Ecto neural progenitor cell (in vitro differentiated cells): Measurements from ENCODE around the gene MAPKAPK2.

Experiments
- DNase-seq: peaks from one replicate; pipeline ENCODE4 v3.0.0-alpha.2; 2018; ENCODE audit warnings: low spot score

MAPKAPK2 gene

DNA sequence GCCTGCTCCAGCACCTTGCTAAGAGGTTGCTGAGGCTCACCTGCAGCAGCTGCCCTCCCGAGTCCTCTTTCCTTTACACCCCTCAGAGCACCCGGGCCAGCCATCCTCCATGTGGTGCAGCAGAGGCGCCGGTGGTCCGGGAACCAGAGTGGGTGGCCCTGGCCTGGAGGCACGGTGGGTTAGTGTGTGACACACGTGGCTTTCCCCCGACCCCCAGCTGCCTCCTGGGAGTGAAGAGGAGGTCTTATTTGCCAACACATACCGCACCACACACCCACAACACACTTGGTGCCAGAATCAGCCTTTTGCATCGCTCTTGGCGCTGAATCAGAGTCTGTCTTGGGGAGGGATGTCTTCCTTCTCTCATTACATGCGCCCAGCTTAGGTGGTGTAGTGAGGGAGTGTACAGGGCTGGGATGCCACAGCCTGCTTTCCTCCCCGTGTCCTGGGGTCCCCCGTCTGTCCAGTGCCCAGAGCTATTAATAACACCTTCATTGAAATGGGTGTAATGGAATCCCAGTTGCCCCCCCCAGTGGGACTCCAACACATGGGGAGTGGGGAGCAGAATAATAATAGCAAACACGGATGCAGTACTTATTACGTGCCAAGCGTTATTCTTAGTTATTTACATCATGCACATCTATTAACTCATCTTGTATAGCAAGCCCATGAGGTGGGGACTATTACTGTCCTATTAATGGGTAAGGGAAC lies 38.2 kb downstream of the MAPKAPK2 start:
- no peak for DNase-seq

DNA sequence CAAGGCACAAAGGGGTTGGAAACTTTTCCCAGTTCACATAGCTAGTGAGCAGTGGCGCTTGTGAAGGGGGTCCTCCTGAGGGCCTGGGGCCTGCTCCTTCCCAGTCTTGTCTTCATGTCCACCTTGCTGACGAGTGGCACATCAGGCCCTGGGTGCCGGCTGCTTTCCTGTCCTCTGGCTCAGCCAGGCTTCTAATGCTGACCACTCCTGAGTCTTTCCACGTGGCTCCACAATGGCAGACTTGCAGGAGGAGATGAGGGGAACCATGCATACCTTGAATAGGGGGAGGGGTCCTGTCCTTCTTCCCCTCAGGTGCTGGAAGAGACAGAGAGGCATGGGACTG lies 38.7 kb downstream of the MAPKAPK2 start:
- no peak for DNase-seq

DNA sequence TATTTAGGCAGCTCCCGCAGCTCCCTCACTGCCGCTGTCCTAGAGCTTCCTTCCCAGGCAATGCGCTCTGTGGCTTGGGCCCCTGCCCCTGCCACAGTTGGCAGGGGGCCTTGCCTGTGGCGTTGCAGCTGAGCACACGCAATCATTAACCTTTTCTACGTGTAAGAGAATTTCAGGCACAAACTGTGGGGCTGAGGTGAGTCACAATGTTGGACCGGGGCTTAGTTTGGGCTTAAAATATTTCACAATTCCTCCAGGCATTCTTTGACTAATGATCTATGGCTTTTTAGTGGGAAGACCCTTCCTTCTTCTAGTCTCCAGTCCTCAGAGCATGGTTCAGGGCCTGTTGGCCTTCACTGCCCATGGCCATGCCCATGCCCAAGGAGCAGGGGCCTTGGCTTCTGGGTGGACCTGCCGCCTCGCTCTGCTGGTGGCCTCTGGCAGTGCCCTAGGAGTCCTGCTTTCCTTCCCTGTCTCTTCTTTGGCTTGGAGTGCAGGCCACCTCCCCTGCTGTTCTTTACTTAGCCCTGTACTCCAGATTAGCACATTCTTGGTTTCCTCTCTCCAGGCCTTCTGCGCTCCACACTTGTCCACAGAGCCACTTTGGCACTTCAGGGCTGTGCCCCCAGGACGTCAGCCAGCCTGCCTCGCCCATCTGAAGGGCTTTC lies 39.2 kb downstream of the MAPKAPK2 start:
- no peak for DNase-seq

DNA sequence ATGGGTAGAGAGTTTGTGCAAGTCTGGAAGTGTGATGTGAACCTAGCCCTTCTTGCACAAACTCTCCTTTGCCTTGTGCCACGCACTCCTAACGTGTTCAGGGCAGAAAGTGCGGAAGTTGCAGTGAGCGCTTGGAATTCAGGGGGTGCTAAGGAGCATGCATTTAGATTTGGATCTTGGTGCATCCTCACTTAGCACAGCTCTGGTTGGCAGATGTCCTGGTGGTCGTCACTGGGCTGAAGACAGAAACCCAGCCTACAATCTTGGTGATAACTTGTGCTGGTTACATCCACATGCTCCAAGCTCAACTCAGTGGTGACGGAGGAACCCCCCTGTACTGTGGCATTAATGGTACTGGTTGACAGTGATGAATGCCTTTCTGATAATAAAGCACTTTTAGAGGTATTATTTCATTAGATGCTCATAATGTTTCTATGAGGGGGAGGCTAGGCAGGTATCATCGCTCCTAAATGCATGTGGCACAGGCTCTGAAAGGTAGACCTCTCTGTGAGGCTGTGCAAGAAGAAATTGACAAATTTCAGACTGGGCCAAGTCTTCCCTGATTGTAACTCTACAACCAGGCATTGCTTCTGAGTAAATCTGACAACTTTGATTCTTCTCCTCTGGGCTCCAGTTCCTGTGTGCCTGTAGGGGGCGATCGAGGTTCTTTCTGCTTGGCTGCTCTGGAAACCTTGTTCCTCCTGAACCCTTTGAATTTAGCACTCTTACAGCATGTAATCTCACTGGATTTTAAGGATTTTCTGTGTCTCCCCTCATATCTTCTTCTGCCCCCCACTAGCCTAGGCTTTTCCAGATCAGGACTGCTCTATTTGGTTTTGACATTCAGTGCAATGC lies 40.6 kb downstream of the MAPKAPK2 start:
- no peak for DNase-seq

DNA sequence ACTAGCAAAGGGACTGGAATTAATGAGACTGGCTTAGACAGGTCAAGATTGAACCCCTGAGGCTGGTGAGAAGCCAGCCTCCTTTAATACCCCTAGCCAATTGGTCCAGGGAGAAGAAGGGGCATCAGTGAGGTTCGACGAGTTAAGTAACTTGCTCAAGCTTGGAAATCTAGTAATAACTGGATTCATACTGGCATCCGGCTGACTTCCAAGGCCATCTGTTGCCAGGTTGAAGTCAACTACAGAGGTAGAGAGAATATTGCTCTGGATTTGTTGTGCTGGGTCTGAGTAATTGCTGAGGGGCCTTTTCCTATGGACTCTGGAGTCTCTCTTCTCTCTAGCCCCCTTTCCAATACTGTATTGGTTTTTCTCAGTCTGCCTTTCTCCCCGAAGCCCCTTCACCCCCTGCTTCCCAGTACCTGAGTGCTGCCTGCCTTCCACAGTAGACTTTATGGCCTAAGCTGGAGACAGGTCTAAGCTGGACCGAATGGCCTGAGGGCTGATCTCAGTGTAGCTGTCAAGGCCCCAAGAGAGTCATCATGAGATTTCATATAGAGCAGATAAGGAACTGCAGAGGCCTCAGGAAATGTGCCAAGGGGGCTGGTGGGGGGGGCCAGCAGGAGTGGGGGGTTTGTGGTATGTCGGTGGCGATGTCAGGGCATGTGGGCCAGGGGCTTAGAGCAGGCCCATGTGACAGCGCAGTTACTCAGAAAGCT lies 43.4 kb downstream of the MAPKAPK2 start:
- DNase-seq = no peak

DNA sequence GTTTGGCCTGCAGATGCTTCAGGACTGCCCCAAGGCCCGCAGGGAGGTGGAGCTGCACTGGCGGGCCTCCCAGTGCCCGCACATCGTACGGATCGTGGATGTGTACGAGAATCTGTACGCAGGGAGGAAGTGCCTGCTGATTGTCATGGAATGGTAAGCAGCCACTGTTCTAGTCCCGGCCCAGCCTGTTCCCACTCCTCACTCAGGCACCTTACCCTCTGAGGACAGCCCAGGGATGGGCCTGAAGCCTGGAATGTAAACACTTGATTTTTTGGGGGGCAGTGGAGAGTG lies 43.9 kb downstream of the MAPKAPK2 start:
- DNase-seq = no peak

DNA sequence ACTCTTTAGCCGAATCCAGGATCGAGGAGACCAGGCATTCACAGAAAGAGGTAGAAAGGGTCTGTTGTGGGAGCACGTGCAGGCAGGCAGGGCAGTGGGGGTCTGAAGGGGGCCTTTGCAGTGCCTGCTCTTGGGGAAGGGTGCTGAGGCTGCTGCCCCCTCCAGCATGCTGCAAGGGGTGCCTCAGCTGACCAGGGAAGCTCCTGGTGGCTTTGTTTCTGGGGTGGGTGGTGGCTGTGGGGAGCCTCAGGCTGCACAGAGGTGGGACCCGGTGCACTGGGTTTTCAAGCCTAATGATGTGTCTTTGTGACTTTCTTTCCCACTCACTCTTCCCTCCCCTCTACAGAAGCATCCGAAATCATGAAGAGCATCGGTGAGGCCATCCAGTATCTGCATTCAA lies 44.3 kb downstream of the MAPKAPK2 start:
- no peak for DNase-seq

DNA sequence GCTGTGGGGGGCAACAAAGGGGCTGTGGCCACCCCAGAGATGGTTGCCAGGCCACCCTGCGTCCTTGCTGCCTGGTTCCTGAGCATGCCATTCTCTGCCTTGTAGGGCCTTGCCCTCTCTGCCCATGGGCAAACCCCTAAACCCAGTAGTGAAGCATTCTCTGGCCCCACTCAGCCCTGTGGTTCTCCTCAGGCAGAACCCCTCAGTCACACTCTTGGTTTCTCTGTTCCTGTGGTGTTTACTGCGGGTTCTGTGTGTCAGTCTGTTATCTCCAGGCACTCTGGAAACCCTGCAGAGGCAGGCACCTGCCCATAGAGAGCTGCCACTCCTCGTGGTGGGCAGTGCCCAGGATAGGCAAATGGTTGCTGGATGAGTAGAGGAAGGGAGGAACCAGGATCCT lies 44.8 kb downstream of the MAPKAPK2 start:
- no peak for DNase-seq

DNA sequence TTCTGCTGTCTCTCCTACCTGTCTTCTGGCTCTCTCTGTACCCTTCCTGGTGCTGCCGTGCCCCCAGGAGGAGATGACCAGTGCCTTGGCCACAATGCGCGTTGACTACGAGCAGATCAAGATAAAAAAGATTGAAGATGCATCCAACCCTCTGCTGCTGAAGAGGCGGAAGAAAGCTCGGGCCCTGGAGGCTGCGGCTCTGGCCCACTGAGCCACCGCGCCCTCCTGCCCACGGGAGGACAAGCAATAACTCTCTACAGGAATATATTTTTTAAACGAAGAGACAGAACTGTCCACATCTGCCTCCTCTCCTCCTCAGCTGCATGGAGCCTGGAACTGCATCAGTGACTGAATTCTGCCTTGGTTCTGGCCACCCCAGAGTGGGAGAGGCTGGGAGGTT lies 47.8 kb downstream of the MAPKAPK2 start:
- DNase-seq = no peak

DNA sequence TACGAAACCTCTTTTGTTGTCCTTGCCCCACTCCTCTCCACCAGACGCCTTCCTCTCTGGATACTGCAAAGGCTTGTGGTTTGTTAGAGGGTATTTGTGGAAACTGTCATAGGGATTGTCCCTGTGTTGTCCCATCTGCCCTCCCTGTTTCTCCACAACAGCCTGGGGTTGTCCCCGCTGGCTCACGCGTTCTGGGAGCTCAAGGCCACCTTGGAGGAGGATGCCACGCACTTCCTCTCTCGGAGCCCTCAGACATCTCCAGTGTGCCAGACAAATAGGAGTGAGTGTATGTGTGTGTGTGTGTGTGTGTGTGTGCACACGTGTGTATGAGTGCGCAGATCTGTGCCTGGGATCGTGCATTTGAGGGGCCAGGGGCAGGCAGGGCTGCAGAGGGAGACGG lies 48.3 kb downstream of the MAPKAPK2 start:
- DNase-seq = no peak

DNA sequence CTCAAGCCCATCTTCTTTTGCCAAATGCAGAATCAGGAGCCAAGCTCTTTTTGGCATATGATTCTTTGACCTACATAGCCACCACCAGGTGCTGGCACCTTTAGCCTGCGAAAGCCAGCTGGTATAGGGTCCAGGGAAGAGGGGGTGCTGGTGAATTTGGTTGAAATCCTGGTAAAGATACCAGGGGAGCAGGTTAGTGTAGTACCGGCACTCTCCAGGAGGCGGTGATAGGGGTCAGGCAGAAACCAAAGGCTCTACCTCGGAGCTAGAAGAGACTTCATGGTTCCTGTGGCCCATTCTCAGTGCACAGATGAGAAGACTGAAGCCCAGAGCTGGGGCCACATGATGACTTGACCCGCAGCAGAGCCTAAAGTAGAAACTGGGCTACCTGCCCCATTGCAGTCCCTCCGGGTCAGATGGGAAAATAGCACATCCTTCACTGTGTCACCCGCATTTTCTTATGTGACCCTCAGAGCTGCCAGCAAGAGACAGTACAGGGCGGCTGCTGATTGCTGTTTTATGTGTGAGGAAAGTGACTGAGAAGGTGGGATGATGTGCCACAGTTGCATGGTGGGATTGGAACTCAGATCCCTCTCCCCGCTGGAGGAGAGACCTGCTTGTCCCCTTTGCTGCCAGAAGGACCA lies 49.9 kb downstream of the MAPKAPK2 start:
- peak; percentile 74 for DNase-seq

DNA sequence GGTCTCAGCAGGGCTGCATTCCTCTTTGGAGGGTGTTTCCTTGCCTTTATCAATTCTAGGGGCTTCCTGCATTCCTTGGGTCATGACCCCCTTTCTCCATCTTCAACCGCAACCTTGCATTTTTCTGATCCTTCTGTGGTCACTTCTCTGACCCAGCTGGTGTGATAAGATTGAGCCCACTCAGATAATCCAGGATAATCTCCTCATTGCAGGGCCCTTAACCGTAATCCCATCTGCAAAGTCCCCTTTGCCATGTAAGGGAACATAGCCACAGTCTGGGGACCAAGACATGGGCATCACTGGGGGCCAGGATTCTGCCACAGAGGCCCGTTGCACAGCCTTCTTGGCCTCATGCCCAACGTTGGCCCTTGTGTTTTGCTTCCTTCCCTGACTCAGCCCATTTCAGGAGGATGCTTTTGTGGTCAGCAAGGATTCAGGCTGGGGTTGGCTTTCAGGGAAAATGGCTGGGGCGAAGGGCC lies 50.9 kb downstream of the MAPKAPK2 start:
- DNase-seq = peak; percentile 22

DNA sequence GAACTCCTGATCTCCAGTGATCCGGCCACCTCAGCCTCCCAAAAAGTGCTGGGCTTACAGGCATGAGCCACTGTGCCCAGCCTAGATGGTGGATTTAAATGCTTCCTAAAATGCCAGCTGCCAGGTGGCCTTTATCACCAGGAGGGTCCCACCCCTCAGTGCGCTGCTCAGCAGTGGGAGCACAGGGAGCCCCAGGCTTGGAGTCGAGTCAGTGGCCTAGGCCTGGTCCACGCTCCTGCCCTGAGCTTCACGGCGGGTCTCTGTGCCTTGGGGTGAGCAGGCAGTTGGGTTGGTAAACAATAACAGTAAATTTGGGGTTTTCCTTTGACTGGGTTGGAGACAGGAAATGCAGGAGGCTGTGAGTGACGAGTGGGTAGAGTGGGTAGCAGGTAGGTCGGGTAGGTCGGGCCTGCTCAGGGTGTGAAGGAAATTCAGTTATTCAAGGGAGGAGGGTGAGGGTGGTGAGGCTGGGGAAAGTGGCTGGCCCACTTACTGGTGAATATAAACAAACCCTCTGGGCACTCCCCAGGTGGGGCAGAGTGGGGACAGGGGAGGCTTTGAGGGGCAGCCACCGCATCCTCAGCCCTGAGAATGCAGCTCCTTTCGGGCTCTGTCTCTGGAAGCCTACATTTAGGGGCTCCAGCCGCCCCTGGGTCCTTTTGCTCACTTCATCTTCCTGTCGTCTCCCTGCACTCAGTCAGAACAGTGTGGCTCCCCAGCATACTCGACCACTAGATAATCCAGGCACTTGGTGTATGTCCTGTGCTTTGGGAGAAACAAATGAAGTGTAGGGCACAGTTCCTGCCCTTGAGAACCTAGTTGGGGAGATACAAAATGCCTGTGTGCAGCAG lies 52.4 kb downstream of the MAPKAPK2 start:
- DNase-seq = peak; percentile 34

DNA sequence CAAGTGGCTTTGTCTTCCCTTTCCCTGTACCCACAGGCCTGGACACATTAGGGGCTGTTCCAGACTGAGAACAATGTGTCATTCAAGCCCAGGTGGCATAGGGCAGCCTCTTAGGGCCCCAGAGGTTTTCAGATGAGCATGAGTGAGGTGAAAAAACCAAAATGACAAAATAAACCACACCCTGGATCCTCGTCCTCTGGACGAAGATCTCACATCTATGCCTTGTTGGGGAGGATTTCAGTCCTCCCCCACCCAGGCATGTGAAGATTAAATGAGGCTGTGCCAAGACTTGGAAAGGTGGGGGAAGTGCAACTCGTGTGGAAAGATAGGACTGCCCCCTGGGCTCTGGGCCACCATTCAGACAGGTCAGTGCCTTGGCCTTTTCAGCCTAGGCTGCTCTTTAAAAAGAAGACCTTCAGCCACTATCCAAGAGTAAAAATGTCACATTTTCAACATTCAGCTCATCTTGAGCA lies 53.1 kb downstream of the MAPKAPK2 start:
- no peak for DNase-seq

DNA sequence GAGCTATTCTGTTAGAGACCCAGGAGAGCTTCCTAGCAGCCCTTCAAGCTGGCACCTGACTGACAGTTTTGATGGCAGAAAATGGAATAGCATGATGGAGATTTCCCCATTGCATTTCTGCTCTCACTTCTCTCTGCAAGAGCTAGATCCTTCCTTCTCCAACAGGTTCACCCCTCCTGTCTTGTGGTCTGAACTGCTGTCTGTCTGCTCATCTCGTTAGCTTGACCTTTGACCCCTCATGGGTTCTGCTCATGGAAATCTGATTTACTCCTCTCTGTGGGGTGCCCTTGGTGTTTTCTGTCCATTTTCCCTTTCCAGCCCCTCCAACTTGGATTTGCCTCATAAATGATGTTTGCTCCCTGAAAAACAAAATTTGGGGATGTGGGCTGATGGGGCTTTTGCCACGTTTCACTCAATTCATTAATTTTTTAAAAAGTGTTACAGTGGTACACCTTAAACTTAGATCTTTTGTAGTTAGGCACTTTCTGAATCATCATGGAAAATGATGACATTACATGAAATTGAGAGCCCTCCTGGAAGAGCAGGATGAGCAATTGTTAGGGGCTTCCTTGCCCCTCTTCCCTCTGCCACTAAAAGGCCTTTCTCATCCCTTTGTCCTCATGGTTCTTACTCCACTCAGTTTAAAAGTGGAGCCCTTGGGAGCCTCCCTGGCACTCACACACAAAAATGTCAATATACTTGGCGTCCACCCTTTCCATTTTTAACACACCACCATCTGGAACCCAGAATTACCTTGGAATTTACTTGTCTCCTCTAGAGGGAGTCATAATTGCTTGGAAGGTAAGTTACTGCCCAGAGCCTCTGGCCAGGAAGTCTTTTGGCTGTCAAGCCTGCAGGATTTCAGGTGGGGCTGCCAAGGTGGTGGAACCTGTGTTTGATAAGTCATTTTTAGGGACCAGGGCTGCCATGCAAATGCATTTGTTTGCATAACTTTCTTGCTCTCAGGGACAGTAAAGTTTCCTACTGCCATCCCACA lies 54.0 kb downstream of the MAPKAPK2 start:
- DNase-seq = no peak

DNA sequence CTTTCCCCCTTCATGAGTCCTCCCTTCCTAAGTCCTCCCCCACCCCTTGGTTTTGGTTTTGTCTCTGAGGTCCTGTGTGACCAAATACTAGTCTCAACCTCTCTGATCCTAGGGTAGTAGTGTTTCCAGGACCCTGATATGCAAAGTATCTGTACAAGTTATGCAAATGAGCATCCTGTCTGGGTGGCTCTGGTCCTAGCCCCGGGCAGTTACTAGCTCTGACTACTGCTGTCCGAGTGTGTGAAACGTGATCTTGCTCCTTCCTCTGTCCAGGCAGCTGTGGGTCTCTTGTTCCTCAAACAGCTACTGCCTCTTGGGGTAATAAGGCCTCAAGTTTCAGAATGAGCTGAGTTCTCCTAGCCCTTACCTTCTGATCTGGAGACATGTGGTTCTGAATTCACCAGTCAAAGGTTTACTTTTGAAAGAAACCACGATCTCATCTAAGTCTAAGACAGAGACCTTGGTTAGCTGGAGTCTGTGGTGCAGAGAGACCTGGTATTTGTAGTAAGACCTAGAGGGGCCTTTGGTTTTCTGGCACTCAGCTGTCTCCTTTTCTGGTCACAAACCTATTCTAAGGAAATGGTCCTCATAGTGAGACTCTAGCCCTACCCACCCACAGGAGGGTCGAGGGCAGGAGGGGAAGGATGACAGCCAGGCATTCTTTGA lies 54.8 kb downstream of the MAPKAPK2 start:
- no peak for DNase-seq

DNA sequence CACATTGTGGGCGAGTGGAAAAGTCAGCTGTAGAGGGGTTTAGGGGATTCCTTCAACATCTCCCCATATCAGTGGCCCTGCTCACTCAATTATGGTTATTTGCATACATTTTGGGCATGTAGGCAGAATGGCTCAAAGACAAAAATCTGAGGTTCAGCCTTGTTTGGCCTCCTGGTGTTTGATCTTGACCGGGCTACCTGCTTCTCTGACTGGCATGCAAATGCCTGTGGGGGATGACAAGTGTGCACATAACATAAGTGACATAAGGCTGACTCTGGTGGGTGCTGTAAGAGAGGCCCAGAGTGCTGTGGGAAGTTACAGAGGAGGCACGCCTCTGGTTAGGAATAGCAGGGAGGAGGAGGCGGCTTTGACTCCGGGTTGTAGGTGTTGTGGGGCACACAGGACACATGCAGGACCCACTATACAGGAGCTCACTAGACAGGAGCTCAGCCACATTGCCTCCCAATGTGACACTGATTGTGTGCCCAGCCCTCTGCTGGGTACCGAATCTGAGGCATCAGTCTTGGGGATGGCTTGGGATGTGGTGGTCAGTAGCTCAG lies 56.5 kb downstream of the MAPKAPK2 start:
- DNase-seq = no peak

DNA sequence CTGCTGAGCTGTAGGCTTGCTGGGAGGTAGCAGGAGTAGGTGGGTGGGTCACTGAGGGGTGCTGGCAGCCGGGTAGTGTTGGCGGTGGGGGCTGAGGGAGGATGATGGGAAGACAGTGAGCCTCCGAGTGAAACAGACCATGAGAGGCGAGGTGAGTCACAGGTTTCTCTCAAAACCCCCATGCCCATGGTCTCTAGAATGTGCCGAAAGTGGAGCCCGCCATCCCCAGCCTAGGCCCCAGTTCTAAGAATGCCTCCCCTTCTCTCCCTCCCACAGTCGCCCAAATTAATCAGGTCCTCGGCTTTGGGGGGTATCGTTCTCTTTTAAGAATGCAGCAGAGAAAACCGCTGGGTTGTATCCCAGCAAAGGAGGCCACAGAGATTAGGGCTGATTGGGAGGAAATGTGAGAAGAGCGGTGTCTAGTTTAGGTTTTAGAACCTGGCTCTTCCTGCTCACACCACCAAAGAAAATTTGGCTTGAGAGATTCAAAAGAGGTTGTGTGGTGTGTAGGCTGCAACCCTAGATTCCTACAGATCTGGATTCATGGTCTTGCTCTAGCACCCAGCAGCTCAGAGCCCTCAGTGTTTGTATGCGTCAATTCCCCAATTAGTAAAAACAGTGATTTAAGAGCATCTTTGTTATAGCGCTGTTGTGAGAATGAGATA lies 58.1 kb downstream of the MAPKAPK2 start:
- peak; percentile 20 for DNase-seq
